ENCODE data around the gene PAM.

PAM gene

DNA sequence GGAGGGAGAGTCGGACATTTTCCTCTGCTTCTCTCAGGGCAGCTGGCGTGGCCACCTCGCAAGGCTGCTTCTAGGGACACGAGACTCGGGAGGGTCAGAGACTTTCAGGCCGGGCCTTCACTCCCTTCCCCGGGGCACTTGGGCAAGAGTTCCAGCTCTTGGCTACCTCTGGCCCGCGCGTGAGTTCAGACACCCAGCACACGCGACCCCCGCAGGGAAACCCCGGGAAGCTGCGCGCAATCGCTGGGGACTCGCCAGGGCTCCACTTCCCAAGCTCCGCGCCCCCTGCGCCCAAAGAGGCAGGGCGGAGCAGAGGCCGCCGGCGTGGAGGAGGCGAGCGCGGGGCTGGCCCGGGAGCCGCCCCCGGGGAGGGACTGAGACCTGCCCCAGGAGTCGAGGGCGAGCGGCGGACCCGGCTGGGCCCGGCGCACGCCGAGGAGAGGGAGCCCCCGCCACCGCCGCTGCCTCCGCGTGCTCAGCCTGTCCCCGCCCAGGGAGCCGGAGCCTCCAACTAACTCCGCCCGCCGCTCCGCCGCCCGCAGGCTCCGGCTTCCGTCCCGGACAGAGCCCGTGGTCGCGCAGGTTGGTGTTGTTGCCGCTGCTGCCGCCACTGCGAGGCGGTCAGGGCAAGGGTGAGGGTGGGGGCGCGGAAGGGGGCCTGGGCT is at the start of gene PAM:
Gene PAM (plus strand): TSS at position 539 of the 665 bp plus-strand sequence. CDS start 110,891 bp downstream, outside the sequence.
- ChIA-PET CTCF (interaction anchor here (0.5 to 1.9 kb wide), 4 partner anchors 26 to 124 kb away, joined by 3 to 9 read pairs (median 4); no protein-coding TSS in a partner anchor), POLR2A (ENCODE audit: low non-redundant PET) (no interaction called here)

DNA sequence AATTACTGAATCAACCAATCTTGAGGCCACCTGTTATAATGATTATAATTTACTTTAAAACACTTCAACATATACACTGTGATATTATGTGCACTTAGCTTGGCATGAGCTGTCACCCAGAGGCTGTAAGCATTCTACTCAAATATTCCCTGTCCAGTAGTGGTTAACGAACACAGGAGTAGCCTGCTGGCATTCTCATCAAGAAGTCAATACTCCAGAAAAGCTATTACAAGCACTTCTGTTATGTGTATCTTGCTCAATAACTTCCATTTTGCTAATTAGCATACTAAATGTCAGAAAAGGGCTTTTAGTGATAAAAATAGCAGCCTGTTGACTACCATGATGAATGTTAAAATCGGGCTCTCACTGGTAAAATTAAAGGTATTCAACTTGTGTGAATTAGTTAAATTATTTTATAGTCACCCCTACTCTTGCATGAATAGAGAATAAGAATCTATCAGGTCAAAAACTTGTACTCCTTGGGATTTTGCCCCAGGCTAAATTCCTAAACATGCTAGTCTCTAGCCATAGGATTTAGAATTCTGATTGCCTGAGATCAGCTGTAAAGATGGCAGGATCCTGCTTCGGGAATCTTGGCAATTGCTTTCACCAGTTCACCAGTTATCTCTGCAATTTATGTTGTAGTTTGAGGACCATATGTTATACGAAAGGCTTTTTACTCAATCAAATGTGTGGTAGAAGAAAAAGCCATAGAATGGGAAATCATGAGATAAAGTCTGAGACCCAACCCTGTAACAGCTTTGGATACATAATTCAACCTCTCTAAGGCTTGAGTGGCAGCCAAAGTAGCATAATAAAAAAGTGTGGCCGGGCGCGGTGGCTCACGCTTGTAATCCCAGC is 43.4 kb upstream of the PAM start:
- TF ChIP-seq, protein P1, sequence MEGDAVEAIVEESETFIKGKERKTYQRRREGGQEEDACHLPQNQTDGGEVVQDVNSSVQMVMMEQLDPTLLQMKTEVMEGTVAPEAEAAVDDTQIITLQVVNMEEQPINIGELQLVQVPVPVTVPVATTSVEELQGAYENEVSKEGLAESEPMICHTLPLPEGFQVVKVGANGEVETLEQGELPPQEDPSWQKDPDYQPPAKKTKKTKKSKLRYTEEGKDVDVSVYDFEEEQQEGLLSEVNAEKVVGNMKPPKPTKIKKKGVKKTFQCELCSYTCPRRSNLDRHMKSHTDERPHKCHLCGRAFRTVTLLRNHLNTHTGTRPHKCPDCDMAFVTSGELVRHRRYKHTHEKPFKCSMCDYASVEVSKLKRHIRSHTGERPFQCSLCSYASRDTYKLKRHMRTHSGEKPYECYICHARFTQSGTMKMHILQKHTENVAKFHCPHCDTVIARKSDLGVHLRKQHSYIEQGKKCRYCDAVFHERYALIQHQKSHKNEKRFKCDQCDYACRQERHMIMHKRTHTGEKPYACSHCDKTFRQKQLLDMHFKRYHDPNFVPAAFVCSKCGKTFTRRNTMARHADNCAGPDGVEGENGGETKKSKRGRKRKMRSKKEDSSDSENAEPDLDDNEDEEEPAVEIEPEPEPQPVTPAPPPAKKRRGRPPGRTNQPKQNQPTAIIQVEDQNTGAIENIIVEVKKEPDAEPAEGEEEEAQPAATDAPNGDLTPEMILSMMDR (conservative IDR thresholded peaks at IDR 0.05; ENCODE audit: low read depth) = no peak
- POLR2A ChIA-PET (ENCODE audit: low non-redundant PET) = no interaction called here
- peak; percentile 18 for DNase-seq (ENCODE audit: low spot score)
- CTCF ChIA-PET = no interaction called here
- H3K27ac ChIP-seq = no peak overlapping the region

More for the DNA sequence above, at the start of gene PAM:
- TF ChIP-seq, protein P1 (conservative IDR thresholded peaks at IDR 0.05; ENCODE audit: low read depth) = no peak
- DNase-seq (ENCODE audit: low spot score) = peak; percentile 82
- H3K27ac ChIP-seq = peak within 1 kb of the TSS; percentile 70

DNA sequence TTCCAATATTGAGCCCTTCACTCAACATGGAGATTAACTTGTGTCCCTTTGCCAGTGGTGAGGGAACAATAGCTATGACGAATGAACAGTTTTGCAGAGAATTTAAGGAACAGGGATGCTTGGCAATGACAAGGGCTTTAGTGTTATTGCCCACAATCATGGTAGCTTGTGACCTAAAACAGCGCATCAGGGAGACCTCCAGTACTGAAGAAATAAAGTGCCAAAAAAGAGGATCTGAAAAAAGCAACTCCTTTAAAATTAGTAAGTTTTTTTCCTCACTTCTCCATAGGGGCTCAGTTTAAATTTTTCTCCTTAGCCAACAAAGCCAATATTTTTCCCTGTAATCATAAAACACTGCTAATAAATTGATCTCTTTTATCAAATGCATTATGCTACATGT is 41.8 kb upstream of the PAM start:
- ChIA-PET POLR2A (ENCODE audit: low non-redundant PET) (no interaction called here), CTCF (no interaction called here)
- TF ChIP-seq, protein P1 (conservative IDR thresholded peaks at IDR 0.05; ENCODE audit: low read depth) = no peak
- DNase-seq (ENCODE audit: low spot score) = no peak
- H3K27ac ChIP-seq = no peak overlapping the region

DNA sequence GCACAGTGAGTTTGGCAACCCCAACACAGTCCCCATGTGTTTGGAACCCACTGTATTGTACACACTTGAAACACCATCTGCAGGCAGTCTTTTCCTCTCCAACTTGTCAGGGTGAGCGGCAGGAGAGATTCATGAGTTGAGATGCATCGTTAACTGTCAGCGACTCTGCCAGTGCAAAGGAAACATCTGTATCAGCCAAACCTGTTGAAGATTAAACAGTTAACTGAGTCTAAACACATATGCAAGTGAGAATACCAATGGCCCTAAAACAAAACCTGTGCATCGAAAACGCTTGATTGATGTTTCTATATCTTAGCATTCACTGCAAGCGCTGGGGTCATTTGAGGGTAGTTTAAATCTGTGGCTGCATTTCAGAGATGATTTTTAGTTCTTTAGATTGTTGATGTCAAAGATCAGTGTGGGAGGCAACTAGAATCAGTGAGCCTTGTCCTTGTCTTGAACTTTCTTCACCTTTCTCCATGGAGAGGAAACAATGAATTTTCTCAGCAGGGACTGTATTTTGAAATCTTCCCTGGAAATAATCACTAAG is 41.3 kb upstream of the PAM start:
- TF ChIP-seq, protein P1 (conservative IDR thresholded peaks at IDR 0.05; ENCODE audit: low read depth) = no peak
- no peak for DNase-seq (ENCODE audit: low spot score)
- POLR2A ChIA-PET (ENCODE audit: low non-redundant PET) = no interaction called here
- CTCF ChIA-PET = no interaction called here
- H3K27ac ChIP-seq = no peak overlapping the region

DNA sequence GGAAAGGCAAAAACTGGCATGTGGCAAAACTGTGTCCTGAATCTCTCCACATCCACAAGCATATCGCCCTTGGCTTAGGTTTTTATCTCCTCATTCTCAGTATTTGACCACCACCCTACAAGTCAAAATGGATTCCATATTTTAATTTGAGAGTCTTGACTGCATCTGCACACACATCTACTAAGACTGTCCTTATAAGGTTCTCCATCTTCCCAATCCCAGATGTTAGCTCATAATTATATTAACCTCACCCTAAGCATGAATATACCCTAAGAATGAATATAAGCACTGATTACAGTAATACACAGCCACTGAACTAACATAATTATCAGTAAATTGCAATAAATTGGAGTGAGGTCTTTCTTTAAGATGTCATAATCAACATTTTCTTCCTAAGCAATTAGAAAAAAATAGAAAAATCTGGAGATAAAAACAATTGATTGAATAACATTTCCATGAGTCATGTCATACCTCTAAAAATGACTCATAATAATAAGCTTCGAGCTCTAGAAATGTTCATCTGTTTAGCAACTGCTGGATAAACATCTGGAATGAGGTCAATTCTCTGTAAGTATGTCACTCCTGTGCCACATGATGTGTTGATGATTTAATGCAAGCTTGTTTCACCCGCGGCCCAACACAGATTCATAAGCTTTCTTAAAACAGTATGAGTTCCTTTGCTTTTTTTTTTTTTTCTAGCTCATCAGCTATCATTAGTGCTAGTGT is 39.9 kb upstream of the PAM start:
- peak; percentile 77 for DNase-seq (ENCODE audit: low spot score)
- POLR2A ChIA-PET (ENCODE audit: low non-redundant PET) = interaction anchor here (0.6 kb wide), 1 partner anchor 144 kb away, joined by 3 read pairs; no protein-coding TSS in a partner anchor
- TF ChIP-seq, protein P1 (conservative IDR thresholded peaks at IDR 0.05; ENCODE audit: low read depth) = no peak
- H3K27ac ChIP-seq = no peak overlapping the region
- CTCF ChIA-PET = no interaction called here

DNA sequence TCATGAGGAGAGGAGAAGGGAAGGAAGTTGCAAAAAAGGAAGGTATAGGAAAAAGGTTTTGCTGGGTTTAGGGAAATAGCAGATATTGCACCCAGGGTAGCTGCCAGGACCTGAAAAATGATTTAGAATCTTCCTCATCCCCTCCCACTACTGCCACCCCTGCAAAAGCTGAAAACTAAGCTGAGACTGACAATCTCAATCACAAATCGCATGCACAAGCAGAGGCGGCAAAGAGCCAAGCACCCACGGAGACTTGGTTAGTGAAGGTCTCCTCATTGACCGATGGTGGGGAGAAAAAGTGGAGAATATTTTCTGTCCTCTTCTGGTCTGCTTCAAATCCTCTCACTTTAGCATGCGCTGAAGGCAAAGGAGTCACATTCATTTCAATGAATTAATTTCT is 39.1 kb upstream of the PAM start:
- POLR2A ChIA-PET (ENCODE audit: low non-redundant PET) = no interaction called here
- DNase-seq (ENCODE audit: low spot score) = no peak
- TF ChIP-seq, protein P1 (conservative IDR thresholded peaks at IDR 0.05; ENCODE audit: low read depth) = no peak
- CTCF ChIA-PET = no interaction called here
- H3K27ac ChIP-seq = no peak overlapping the region

Data from RWPE1 (cell line).